HG03095 (cell line): ENCODE data around the gene EPHB1.

Source experiments
- ATAC-seq: cut with Tn5 transposase; IDR thresholded peaks from one replicate; pipeline ENCODE4 v1.9.1; 2021; ENCODE audit warnings: moderate library complexity; ENCODE audit not compliant: unreplicated experiment

EPHB1 gene

GRCh38 chr3:135147657-135148056, 352.6 kb downstream of the EPHB1 start:
- ATAC-seq = no peak

- ATAC-seq = no peak
Measured at GRCh38 chr3:135148398-135149020, 353.4 kb downstream of the EPHB1 start.

GRCh38 chr3:135149707-135150681, 354.9 kb downstream of the EPHB1 start:
- ATAC-seq = no peak

DNA sequence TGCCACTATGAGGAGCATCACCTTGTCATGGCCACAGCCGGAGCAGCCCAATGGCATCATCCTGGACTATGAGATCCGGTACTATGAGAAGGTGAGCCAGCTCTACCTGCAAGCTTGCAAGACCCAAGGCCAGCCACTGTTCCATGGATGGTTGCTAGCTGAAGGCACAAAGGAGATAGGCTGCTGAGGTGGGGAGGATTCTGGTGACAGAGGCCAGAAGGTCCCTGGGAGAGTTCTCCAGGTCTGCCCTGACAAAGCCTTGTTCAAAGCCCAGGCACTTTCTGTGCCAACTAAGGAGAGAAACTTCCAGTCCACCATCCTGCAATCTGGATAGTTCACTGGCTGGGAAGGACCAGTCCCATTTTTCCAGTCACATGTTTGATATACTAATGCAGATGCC, 359.1 kb downstream of the EPHB1 start:
- ATAC-seq = no peak

DNA sequence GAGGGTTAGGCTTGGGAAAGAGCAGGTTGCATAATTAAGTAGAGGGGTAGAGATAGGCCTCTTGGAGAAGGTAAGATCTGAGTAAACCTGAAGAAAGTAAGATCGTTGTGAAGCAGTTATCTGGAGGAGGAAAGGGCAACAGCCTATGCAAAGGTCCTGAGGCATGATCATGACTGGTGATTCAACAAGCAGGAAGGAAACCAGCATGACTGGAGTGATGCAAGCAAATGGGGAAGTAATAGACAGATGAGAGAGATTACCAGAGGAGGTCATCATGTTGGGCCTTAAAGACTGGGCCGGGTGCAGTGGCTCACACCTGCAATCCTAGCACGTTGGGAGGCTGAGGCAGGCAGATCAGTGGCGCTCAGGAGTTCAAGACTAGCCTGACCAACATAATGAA, 360.2 kb downstream of the EPHB1 start:
- ATAC-seq = no peak

DNA sequence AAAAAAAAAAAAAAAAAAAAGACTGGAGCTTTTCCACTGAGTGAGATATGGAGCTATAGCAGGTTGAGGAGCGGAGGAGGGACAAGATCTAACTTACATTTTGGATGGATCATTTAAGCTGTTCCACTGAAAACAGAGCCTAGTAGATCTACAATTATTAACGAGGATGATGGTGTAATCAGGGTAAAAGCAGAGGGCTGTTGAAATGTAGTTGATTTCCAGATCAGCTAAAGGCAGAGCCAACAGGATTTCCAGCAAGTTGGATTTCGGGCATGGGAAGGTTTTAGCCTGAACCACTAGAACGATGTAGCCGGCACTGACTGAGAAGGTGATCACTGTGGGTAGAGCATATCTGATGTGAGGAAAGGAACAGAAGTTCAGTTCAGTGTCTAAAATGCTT, 360.7 kb downstream of the EPHB1 start:
- no peak for ATAC-seq

DNA sequence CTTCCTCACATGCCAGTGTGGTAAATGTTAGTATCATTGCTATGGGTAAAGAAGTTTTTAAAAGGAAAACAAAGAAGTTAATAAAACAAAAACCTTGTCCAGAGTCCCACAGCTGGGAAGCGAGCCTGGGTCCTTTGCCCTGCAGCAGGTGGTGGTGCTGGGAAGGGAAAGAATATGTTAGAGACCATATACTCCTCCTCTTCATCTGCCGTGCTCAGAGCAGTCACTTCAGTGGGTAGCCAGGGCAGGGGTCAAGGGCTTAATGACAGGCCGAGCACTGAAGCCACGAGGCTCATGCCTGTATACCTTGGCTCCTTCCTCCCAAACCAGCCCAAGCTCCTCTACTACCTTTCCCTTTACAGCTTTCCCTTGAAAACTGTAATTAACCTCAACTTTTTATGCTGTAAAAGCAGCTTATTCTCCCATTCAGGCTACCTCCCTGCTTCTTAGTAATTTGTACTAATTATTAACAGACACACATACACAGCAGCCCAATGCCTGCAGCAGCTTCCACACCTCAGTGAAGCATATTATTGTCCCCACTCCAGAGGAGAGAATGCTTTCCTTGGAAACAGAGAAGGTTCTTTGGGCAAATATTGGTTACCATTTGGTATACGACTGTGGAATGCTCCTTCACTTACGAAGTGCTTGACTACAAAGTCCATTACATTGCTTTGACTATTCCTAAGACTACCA, 362.1 kb downstream of the EPHB1 start:
- ATAC-seq = no peak

DNA sequence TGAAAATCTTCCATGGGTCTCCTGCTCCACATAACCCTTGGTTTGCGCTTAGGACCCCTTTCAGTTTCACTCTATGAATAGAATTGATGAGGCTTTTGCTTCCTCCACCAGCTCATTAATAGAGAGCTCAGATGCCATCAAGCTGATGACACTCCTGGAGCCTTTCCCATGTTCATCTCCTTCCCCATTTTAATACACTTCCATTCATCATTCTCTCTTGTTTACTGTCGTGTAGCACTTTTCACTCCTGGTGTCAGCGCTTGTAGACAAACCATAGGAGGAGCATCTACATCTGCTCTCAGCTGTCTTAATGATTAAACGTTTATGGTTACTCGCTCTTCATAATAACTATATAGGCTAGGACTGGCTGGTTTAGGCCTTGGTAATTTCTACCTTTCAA, 363.5 kb downstream of the EPHB1 start:
- ATAC-seq = no peak

DNA sequence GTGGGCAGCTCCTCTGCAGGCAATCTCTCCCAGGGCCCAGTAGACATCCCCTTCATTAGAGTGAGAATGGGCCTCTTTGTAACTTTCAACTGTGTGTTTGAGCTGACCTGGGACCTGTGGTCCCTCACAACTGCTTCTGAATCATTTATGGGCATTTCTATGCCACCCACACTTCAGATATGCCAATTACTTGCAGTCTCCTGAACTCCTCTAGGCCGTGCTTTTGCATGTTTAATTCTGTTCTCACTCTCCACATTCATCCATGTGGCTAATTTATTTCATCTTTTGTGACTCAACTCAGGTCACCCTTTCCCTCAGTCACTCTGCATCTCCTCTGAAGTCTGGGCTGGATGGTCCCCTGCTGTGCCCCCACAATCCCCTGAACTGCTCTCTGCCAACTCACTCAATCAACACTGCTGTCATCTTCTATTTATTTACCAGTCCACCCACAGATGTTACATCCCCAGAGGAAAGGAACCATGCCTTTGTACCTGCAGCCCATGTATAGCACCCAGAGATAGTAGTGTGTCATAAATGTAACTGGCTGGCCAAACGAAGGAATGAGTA, 364.7 kb downstream of the EPHB1 start:
- no peak for ATAC-seq

- no peak for ATAC-seq
Measured at GRCh38 chr3:135161425-135161824, 366.4 kb downstream of the EPHB1 start.

DNA sequence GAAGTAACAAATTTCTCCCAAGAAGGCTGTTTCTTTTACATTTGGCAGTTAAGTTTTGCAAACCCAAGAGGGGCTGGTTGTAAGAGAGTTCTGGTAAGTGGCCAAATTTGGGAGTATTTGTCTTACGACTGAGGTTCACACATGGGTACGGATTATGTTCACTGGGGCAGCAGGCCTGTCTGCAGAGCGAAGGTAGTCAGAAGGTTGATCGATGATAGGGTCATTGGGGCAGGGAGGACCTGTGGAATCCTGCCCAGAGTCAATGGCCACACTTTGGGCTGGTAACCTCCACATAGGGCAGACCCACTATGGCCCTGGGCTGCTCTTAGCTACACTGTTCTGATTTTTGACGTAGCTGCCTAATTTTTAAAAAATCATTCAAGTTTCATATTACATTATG, 368.6 kb downstream of the EPHB1 start:
- ATAC-seq = no peak

DNA sequence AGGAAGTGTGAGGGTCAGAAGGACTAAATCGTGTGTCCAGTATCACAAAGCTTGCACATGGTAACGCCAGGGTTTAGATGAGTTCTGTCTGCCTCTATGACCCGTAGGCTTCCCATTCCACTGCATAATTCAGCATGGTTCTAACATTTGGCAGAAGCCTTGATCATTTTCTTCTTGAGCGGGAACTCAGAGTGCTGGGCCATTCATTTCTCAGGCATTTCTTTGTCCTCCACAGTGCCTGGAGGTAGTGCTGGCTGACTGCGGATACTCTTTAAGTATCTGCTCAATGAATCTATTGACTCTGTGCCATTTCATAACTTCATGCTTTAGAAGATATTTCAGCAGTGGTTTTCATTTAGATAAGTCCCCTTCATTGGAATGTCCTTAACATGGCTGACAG, 370.2 kb downstream of the EPHB1 start:
- no peak for ATAC-seq

GRCh38 chr3:135166266-135166825, 371.3 kb downstream of the EPHB1 start:
- ATAC-seq = no peak

GRCh38 chr3:135168822-135169221, 373.8 kb downstream of the EPHB1 start:
- no peak for ATAC-seq

DNA sequence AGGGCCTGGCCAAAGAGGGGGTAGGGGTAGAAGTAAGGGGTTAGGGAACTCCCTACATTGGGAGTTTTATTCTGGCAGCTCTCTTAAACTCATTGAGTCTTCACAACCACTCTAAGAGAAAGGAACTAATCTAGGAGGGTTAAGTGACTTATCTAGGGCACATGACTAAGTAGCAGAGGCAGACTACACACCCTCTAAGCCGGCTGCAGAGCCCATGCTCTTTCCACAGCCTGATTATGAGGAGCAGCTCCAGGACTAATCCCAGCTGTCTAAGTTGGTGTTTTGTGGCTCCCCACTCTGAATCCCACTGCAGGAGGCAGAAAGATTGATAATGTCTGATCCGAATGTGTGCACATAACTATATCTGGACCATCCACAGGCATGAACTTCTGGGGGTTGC, 374.6 kb downstream of the EPHB1 start:
- no peak for ATAC-seq

DNA sequence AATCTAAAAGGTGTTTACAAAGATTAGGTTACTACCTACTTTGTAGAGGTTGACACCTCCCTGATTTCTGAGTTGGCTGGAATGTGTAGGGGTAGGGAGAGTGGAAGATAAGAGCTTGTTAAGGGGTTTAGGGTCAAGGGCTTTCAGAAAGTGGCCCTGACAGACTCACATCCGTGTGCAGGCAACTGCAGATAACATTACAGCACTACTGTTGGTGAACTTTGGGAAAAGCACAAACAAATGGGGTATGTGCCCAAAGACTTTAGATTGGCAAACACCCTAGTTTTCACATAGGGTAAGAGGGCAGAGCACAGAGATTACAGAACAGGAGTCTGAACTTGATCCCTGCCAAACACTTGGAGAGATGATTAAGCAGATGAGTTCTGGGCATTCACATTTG, 375.7 kb downstream of the EPHB1 start:
- ATAC-seq = no peak

DNA sequence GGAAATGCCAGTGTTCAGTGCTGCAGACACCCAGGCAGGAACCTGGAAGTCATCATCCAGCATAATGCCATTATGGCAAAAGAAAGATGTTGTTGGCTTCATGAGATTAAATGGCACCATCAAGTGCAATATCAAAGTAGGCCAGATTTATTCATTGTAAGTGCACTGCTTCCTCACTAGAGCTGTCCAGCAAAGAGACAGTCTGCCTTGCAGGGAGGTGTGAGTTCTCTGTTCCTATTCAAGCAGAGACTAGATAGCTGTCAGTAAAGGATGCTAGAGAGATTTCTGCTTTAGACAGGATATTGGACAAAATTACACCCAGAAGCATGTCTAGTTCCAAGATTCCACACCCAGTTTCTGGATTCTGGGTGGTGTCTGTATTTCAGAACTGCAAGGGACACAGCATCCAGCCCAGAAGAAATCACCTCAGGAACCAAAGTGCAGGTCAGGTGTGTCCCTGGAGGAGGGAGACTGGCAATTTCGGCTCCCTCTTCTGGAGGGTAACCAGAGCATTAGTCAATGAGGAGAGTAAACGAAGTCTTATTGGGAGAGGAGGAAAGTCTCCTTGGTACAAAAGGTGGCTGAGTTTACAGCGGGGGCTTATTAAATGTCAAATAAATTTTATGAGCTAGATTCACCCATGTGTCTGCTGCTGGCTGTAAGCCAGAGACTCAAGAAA, 377.3 kb downstream of the EPHB1 start:
- ATAC-seq = no peak

DNA sequence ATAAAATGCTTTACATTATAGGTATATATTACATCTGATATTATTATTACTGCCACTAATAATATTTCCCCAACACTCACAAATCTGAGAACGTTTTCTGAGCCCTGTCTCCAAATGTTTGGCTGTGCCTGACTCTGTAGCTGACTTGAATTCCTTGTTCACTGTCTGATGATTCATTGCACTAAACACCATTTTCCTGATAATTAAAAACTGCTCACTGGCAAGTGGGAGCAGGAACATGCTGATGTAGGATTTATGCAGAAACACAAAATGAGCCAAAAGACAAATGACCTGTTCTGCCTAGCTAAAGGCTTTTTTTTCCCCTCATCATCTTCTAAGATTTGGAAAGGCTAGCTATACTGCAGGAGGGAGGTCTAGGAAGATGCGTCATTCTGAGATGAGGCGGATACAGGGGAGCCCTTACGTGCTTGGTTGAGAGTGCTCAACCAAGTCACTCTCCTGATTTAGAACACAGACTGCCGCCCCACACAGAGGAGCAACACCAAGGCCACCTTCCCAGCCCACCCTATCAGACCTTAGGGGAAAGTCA, 380.7 kb downstream of the EPHB1 start:
- no peak for ATAC-seq

DNA sequence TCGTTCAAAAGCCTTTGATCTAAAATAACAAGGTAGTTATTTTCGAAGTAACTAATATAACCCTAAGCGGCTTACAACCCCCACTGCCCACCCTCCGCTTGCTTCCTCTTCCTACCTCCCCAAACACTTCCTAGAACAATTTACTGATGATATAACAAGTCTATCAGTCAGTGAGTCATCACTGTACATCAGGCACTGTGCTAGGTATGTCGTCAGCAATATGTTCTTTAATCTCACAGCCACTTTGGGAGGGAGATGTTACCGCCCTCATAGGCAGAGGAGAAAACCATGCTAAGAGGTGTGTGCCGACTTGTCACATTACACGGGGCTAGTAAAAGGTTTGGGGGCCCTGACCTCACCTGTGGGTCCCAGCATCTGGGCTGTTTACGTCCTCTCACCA, 381.8 kb downstream of the EPHB1 start:
- ATAC-seq = no peak

- no peak for ATAC-seq
Measured at GRCh38 chr3:135178566-135178965, 383.5 kb downstream of the EPHB1 start.
